ENCODE data around the gene HERPUD2. TPM values are rescaled to one million over a fixed set of nuclear protein-coding genes. Genes with fewer than 3 reads are reported as not detected.

Gene HERPUD2
- total RNA-seq: 54.6 and 58.8 TPM in 2 replicates
- total RNA-seq (2013): 30.6 TPM
- 41.6 and 62.2 TPM in 2 replicates for polyA plus RNA-seq
- 37.2 and 58.6 TPM in 2 replicates for polyA minus RNA-seq

GRCh38 chr7:35694784-35695472, at the start of gene HERPUD2:
Gene HERPUD2, minus strand, starts transcription at chr7:35695135. Its CDS starts 805 bp downstream, at chr7:35694330.
- ATAC-seq (ENCODE audit: low read depth): peak; percentile 91
- Mint-ChIP-seq H3K27me3 (no peaks in the 10 kb centered on the region), H3K9me3 (ENCODE audit: insufficient read depth) (no peaks in the 10 kb centered on the region), H3K4me1 (peaks cover 57% of the 10 kb centered on the region), H3K4me3 (peak within 1 kb of the TSS; percentile 98), H3K27ac (peak within 1 kb of the TSS; percentile 97)
- no peak for TF ChIP-seq CTCF (IDR thresholded peaks at IDR 0.05)
- no peak for TF ChIP-seq EZH2 (IDR thresholded peaks at IDR 0.05; ENCODE audit: borderline replicate concordance, insufficient read depth, low read depth, low read length, poor library complexity, severe bottlenecking)
- H3K27ac ChIP-seq (ENCODE audit: low read length in 2 of 2): peak within 1 kb of the TSS; percentile 82 to 98
- no peaks in the 10 kb centered on the region for H3K36me3 ChIP-seq (replicated peaks in 1 of 2; ENCODE audit: control extremely low read depth in 1 of 2, control insufficient read depth in 1 of 2, extremely low read depth in 1 of 2, insufficient read depth in 2 of 2, low read length in 1 of 2)
- H3K79me2 ChIP-seq (ENCODE audit: control insufficient read depth, insufficient read depth, low read length): peaks cover 60% of the 10 kb centered on the region
- ChIA-PET CTCF (interaction anchor here (0.9 to 2.5 kb wide), 10 partner anchors 9 to 214 kb away, joined by 3 to 14 read pairs (median 6); partner anchors contain the start of gene SEPTIN7), POLR2A (interaction anchor here (0.7 to 2.7 kb wide), 6 partner anchors 32 to 144 kb away, joined by 3 to 30 read pairs (median 4); partner anchors contain the start of gene SEPTIN7)
- under 1% methylated on average over 68 of the region's 68 CpGs for WGBS (ENCODE audit: insufficient coverage)
- DNase-seq: peak; percentile 94
- peak within 1 kb of the TSS; percentile 85 for H3K4me2 ChIP-seq (replicated peaks; ENCODE audit: low read depth, low read length, poor library complexity, severe bottlenecking)
- peak within 1 kb of the TSS; percentile 91 for H3K9ac ChIP-seq (ENCODE audit: low read length)
- H3K4me1 ChIP-seq (ENCODE audit: control insufficient read depth in 2 of 2, insufficient read depth in 2 of 2, low read length in 2 of 2): peaks cover 40 to 44% of the 10 kb centered on the region in 2 donors
- H3K27me3 ChIP-seq (replicated peaks in 1 of 4; ENCODE audit: control extremely low read depth in 1 of 4, control insufficient read depth in 3 of 4, insufficient read depth in 4 of 4, low read length in 3 of 4): no peaks in the 10 kb centered on the region
- no peaks in the 10 kb centered on the region for H3K9me3 ChIP-seq (ENCODE audit: control extremely low read depth in 1 of 3, control insufficient read depth in 2 of 3, insufficient read depth in 1 of 3, low read length in 2 of 3)
- H2AFZ ChIP-seq (ENCODE audit: insufficient read depth, low read depth, low read length, poor library complexity, severe bottlenecking): peak within 1 kb of the TSS; percentile 96
- peak within 1 kb of the TSS; percentile 78 to 98 (median 94) for H3K4me3 ChIP-seq (ENCODE audit: control extremely low read depth in 1 of 5, extremely low read depth in 1 of 5, insufficient read depth in 1 of 5, low read depth in 2 of 5, low read length in 4 of 5)
- intact Hi-C loops (cut with micrococcal nuclease): loop anchor here (1.0 to 10.0 kb wide), 5 partner anchors 14 to 670 kb away; a partner anchor contains a TSS
- H4K20me1 ChIP-seq (ENCODE audit: control insufficient read depth, insufficient read depth, low read length, poor library complexity, severe bottlenecking): peaks cover 22% of the 10 kb centered on the region

- Histone ChIP-seq H3K27me3 (replicated peaks in 1 of 4; ENCODE audit: control extremely low read depth in 1 of 4, control insufficient read depth in 3 of 4, insufficient read depth in 4 of 4, low read length in 3 of 4) (no peaks in the 10 kb centered on the region), H3K4me3 (ENCODE audit: control extremely low read depth in 1 of 5, extremely low read depth in 1 of 5, insufficient read depth in 1 of 5, low read depth in 2 of 5, low read length in 4 of 5) (no peak overlapping the region), H3K9me3 (ENCODE audit: control extremely low read depth in 1 of 3, control insufficient read depth in 2 of 3, insufficient read depth in 1 of 3, low read length in 2 of 3) (peaks cover 0 to 1% (median 0%) of the 10 kb centered on the region in 3 donors), H3K4me2 (replicated peaks; ENCODE audit: low read depth, low read length, poor library complexity, severe bottlenecking) (no peak overlapping the region), H3K4me1 (ENCODE audit: control insufficient read depth in 2 of 2, insufficient read depth in 2 of 2, low read length in 2 of 2) (no peaks in the 10 kb centered on the region), H3K79me2 (ENCODE audit: control insufficient read depth, insufficient read depth, low read length) (no peaks in the 10 kb centered on the region), H3K36me3 (replicated peaks in 1 of 2; ENCODE audit: control extremely low read depth in 1 of 2, control insufficient read depth in 1 of 2, extremely low read depth in 1 of 2, insufficient read depth in 2 of 2, low read length in 1 of 2) (no peaks in the 10 kb centered on the region), H4K20me1 (ENCODE audit: control insufficient read depth, insufficient read depth, low read length, poor library complexity, severe bottlenecking) (no peaks in the 10 kb centered on the region), H3K9ac (ENCODE audit: low read length) (no peak overlapping the region), H2AFZ (ENCODE audit: insufficient read depth, low read depth, low read length, poor library complexity, severe bottlenecking) (no peak overlapping the region), H3K27ac (ENCODE audit: low read length in 2 of 2) (no peak overlapping the region)
- intact Hi-C loops (cut with micrococcal nuclease): no loop called here
- H3K4me3 Mint-ChIP-seq: no peak overlapping the region
- H3K9me3 Mint-ChIP-seq (ENCODE audit: insufficient read depth): no peaks in the 10 kb centered on the region
- no peaks in the 10 kb centered on the region for H3K27me3 Mint-ChIP-seq
- ATAC-seq (ENCODE audit: low read depth) (no peak), DNase-seq (no peak)
- TF ChIP-seq EZH2 (IDR thresholded peaks at IDR 0.05; ENCODE audit: borderline replicate concordance, insufficient read depth, low read depth, low read length, poor library complexity, severe bottlenecking) (no peak), CTCF (IDR thresholded peaks at IDR 0.05) (no peak)
- no peak overlapping the region for H3K27ac Mint-ChIP-seq
- WGBS (ENCODE audit: insufficient coverage): no CpG with 5 or more reads among the region's 3 CpGs
- H3K4me1 Mint-ChIP-seq: peaks cover 14% of the 10 kb centered on the region
- ChIA-PET POLR2A (no interaction called here), CTCF (no interaction called here)
These were observed 44.0 kb upstream of the HERPUD2 start for GRCh38 chr7:35738889-35739288.
